ENCODE results near the gene ZPBP2.

GRCh38 chr17:39836117-39836516, 31.9 kb upstream of the ZPBP2 start:
- TF ChIP-seq POLR2AphosphoS5 (IDR thresholded peaks at IDR 0.05; ENCODE audit: borderline replicate concordance, low read depth, low read length) (no peak), EZH2 (IDR thresholded peaks at IDR 0.05) (no peak), FOXP2 (optimal IDR thresholded peaks at IDR 0.05; ENCODE audit: control extremely low read depth, extremely low read length, insufficient read depth) (no peak)
